Measurements from ENCODE around the gene PTCRA.
"Not testable (repeated sequence)": the region's sequence is repeated elsewhere in the genome, so short reads cannot be mapped to it uniquely, and the experiment has no call there.

The PTCRA gene

GRCh38 chr6:42940493-42941045 is 24.7 kb downstream of the PTCRA start:
- no peak for DNase-seq (ENCODE audit: low spot score)

DNA sequence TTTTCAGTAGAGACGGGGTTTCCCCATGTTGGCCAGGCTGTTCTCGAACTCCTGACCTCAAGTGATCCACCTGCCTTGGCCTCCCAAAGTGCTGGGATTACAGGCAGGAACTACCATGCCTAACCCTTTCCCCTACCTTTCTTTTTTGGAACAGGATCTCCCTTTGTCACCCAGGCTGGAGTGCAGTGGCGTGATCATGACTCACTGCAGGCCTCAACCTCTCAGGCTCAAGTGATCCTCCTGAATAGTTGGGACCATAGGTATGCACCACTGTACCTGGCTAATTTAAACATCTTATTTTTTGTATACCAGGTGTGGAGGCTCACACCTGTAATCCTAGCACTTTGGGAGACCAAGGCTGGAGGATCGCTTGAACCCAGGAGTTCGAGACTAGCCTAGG is 25.5 kb downstream of the PTCRA start:
- DNase-seq (ENCODE audit: low spot score), result not testable (repeated sequence)

DNA sequence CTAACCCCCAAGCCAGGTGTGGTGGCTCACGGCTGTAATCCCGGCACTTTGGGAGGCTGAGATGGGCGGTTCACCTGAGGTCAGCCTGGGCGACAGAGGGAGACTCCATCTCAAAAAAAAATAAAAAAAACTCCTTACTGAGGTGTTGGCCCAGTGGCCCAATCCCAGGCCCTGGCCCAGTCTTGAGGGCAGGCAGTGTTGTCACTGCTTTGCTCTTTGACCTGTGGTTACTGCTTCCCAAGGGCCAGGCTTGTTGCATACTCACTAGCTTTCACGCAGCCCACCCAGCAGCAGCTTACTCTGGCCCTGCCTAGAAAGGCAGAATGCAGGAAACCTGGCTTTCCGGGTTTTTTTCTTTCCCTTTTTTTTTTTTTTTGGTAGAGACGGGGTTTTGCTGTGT is 26.6 kb downstream of the PTCRA start:
- DNase-seq (ENCODE audit: low spot score), result no peak

DNA sequence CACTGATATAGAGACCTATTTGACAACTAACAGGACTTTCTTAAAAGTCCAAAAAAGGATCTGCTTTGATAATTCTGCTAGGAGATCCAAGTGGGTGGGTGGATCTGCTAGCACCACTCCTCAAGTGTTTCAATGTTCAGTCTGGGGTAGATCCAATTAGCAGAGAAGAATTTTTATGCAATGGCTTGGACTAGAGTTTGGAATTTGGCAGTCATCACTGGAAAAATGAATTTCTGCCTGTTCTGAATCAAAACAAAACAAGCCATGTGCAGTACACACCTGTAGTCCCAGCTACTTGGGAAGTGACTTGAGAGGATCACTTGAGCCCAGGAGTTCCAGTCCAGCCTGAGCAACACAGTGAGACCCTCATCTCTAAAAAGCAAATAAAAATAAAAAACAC is 32.1 kb downstream of the PTCRA start:
- DNase-seq (ENCODE audit: low spot score), result no peak

- DNase-seq (ENCODE audit: low spot score), result no peak
These were observed 36.5 kb downstream of the PTCRA start for GRCh38 chr6:42952389-42952788.

GRCh38 chr6:42954405-42954804 is 38.6 kb downstream of the PTCRA start:
- not testable (repeated sequence) for DNase-seq (ENCODE audit: low spot score)

DNA sequence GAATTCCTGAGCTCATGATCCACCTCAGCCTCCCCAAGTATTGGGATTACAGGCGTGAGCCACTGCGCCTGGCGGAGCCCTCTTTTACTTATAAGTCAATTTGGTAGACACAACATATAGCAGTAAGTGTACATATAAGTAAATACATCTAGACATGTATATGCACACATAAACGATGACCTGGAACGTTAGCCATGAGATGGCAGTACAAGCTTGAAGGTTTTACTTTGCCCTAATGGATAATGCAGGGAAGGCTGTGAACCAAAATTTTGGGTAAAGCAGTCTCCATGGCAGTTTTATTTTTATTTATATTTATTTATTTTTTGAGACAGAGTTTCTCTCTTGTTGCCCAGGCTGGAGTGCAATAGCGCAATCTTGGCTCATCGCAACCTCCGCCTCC is 42.3 kb downstream of the PTCRA start:
- no peak for DNase-seq (ENCODE audit: low spot score)

- no peak for DNase-seq (ENCODE audit: low spot score)
These were observed 44.0 kb downstream of the PTCRA start for GRCh38 chr6:42959917-42960242.

DNA sequence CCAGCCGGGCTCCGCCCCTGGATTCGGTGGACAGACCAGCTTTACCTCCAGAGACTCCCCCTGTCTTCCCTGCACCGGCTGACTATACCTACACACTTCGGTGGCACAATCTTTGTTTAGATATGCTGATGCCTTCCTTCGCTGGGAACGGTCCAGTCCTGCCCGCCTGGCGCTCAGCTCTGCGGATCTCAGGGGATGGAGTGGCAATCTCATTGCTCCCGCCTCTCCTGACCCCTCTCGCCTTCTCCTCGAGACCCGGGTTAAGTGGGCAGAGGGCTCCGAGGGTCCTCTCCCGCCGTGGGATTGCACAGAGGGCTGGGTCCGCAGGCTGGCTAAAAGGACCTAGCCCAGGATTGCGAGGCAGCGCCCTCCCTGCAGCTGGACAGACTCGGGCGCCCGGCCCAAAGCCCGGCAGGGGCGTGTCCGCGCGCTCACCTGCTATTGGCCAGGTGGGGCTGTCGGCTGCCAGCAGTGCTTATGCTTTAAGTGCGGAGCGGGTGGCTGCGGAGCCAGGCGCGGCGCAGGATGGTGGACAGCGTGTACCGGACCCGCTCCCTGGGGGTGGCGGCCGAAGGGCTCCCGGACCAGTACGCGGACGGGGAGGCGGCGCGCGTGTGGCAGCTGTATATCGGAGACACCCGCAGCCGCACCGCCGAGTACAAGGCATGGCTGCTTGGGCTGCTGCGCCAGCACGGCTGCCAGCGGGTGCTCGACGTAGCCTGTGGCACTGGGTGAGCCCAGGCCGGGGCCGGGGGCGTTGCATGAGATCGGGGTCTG is 44.6 kb downstream of the PTCRA start, which contains the start of gene GNMT:
GNMT (plus strand) TSS at position 512 of the 777 bp plus-strand sequence; CDS start at position 526, 14 bp downstream.
- DNase-seq (ENCODE audit: low spot score), result no peak

DNA sequence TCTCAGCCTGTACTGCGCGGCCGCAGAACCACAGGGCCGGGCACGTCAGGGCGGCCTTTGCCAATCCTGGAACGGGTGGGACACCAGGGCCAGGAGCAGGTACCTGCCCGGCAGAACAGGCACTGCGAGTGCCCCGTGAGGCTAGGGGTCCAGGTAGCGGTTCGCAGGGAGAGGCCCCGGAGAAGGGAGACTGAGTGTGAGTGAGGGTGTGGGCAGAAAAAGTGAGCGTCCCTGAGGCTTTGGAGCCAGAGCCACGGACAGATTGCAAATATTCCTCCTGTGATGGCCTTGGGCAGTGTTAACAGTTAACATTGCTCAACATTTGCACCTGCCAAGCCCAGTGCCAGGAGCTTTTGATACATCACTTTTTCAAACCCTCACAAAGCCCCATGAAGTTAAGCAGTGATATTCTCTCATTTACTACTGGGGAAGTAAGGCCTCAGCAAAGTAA is 45.2 kb downstream of the PTCRA start:
- no peak for DNase-seq (ENCODE audit: low spot score)

- DNase-seq (ENCODE audit: low spot score), result no peak
These were observed 46.2 kb downstream of the PTCRA start for GRCh38 chr6:42962096-42962495.

- no peak for DNase-seq (ENCODE audit: low spot score)
These were observed 46.8 kb downstream of the PTCRA start for GRCh38 chr6:42962502-42963178.

- no peak for DNase-seq (ENCODE audit: low spot score)
These were observed 47.5 kb downstream of the PTCRA start for GRCh38 chr6:42963179-42963854.

DNA sequence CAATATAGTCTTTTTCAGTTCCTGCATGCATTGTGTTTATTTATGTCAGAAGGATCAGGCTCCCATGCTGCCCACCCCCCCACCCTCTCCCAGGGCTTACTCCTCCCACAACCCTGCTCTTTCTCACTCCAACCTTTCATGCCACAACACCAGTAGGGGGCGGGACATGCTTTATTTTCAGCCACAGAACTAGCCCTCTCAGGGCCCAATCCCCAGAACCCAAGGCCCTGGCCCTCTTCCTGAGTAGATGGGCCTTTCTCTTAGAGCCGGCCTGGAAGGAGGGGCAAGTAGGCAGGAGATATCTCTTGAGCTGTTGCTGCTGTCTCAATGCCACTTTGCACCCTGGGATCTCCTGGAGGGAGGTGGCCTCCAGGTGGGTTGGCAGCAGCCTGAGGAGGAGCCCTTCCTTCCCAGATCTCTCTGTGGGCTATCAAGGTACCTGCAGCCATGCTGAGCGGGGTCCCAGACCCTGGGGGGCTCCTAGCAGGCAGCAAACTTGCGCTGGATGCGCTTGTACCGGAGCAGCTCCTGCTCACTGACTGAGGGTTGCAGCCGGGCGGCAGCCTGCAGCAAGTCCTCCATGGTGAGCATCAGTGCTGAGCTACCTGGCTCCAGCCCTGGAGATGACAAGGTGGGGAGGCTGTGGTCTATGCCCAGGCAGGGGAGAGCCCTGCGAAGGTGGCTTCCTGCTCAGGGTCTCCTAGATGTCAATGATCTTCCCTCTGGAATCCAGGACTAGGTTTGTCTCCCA is 48.2 kb downstream of the PTCRA start:
- DNase-seq (ENCODE audit: low spot score), result no peak

DNA sequence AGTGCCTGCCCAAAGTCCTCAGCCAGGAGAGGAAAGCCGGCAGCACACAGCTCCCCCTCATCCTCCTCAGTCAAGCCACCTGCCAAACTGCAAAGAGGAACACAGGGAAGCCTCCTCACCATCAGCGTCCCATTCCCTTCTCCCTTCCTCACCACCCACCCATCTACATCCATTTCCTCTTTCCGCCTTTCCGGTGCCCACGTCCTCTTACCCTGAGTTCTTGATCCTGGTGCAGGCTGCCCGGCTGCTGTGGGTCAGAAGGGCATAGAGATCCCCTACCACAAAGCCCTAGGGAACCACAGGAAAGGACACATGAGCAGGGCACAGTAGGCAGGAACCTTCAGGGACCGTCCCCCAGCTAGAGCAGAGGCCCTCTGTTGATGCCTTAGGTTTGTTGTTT is 50.7 kb downstream of the PTCRA start:
- no peak for DNase-seq (ENCODE audit: low spot score)

DNA sequence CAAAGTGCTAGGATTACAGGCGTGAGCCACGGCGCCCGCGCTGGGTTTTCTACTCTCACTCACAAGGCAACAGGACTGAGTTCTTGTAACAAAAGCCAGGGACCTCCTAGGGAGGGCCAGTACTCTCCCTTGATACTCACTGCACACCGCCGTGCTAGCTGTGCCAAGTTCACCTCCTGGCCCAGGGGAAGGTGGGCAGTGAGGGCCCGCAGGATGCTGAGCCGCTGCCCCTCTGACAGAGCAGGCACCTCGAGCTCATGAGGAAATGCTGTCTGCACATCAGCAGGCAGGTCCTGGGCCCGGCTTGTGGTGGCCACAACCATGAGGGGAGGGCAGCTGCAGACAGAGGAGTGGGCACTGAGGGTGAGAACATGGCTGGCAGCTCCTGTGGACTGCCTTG is 51.4 kb downstream of the PTCRA start:
- no peak for DNase-seq (ENCODE audit: low spot score)

GRCh38 chr6:42968126-42968701 is 52.4 kb downstream of the PTCRA start:
- no peak for DNase-seq (ENCODE audit: low spot score)

DNA sequence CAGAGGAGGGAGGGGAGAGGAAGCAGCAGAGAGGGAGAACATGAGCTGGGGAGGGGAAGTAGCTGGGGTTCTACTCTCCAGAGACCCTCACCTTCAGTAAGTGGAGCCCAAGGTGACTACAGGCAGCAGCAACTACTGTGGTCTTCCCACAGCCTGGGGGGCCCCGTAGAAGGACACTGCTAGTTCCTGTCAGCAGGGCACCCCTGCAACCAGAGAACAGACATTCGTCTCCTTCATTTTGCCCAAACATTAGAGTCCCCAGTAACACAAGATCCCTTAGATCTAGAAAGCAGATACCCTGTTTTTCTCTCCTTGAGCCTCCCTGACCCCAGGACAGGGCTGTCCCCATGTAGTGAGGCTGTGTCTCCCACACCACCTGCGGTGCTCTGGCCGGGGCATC is 52.9 kb downstream of the PTCRA start:
- no peak for DNase-seq (ENCODE audit: low spot score)

GRCh38 chr6:42969431-42969830 is 53.6 kb downstream of the PTCRA start:
- DNase-seq (ENCODE audit: low spot score), result no peak

DNA sequence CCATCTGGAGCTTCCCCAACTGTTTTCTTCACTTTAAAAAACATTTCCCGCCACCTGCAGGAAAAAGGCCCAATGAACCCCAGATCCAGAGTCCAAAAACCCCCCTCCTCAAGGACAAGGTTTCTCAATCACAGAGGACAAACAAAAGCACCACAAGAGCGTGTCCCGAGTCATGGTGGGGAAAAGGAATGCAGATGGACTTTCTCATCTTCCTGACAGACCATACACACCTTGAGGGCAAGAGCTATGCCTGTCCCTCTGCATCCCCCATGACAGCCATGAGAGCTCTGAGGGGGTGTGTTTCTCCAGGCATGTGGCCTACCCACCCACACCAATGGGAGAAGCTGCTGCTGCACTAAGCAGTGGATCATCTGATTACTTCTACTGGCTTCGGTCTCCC is 54.1 kb downstream of the PTCRA start:
- DNase-seq (ENCODE audit: low spot score), result no peak

- DNase-seq (ENCODE audit: low spot score), result peak; percentile 36
These were observed 55.2 kb downstream of the PTCRA start for GRCh38 chr6:42970871-42971612.

Measured in kidney capillary endothelial cell (primary cell).